GM10248 (cell line): ENCODE measurements around the gene CADPS.

Source experiments
- CTCF ChIA-PET: fragments of 300-600 bp; sonication (Branson Sonifier 250); formaldehyde crosslinking; extraction: SDS; loops from one replicate; lab custom pipeline; 2021; ENCODE audit warnings: antibody characterized with exemption; lab: Yijun Ruan, JAX
- POLR2A ChIA-PET: fragments of 350-650 bp; sonication (Branson Sonifier 250); formaldehyde crosslinking; extraction: SDS; loops from one replicate; lab custom pipeline; 2020; ENCODE audit warnings: antibody characterized with exemption; lab: Yijun Ruan, JAX
- DNase-seq: peaks from one replicate; pipeline ENCODE4 v3.0.0; 2012; ENCODE audit errors: extremely low spot score
- CTCF ChIP-seq: IDR thresholded peaks from 2 replicates; pipeline ENCODE4 v1.5.1; 2012; ENCODE audit warnings: mild to moderate bottlenecking, low read depth; ENCODE audit errors: extremely low read depth, missing control alignments, control extremely low read depth

Gene CADPS

DNA sequence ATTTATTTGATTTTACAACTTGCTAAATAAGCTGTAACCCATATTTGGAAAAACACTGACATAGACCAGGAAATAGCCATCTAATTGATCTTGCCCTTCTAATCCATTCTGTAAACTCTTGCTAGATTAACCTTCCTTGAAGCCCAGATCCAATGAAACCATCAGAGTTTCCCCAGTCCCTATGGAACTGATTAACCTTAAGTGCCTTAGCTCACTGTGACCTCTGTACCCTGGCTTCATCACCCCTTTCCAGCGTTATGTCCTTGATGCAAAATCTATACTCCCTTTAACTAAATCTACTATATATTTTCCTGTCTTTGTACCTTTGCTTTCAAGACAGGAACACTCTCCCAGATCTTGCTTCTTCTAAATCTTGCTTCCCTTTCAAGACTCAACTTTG lies 42.9 kb upstream of the CADPS start:
- ChIA-PET CTCF (no interaction called here), POLR2A (no interaction called here)
- DNase-seq, result no peak
- TF ChIP-seq CTCF, result no peak

DNA sequence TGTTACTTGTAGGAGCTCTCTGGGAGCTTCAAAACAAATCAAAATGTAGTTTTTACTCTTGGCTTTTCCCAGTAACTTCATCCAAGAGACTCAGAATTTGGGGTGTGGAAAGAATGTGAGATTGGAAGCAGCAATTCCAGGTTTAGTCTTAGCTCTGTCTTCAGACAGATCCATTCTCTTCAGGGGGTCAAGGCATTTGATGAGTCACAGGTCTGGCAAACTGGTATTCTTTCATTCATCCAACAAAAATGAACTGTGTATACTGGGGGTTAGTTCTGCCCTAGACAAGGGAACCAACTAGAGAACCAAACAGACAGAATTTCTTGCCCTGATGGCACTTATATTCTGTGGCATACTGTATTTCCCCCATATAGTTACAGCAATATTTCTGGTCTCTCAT lies 36.3 kb upstream of the CADPS start:
- POLR2A ChIA-PET, result no interaction called here
- CTCF ChIA-PET, result interaction anchor here (1.3 kb wide), 1 partner anchor 10 kb away, joined by 3 read pairs; no protein-coding TSS in a partner anchor
- TF ChIP-seq CTCF, result no peak
- DNase-seq, result no peak

DNA sequence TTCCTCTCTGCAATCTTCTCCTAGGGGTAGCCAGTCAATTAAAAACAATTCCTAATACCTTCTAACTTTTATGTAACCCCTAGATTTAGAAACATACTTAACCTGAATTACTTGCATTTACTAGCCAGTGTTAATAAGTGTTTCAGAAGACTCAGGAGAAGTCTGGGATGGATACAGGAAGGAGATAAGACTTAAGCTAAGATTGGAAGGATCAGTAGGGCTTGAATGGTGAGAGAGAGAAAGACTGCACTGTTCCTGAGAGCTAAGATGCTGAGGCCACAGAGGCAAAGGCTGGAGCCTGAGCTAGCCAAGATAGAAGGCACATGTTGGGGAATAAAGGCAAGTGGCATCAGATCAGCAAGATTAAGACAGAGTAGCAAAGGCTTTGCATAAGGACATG lies 30.1 kb upstream of the CADPS start:
- DNase-seq, result no peak
- ChIA-PET CTCF (interaction anchor here (0.6 to 1.0 kb wide), 2 partner anchors 10 to 15 kb away, joined by 3 read pairs; no protein-coding TSS in a partner anchor), POLR2A (no interaction called here)
- no peak for TF ChIP-seq CTCF

DNA sequence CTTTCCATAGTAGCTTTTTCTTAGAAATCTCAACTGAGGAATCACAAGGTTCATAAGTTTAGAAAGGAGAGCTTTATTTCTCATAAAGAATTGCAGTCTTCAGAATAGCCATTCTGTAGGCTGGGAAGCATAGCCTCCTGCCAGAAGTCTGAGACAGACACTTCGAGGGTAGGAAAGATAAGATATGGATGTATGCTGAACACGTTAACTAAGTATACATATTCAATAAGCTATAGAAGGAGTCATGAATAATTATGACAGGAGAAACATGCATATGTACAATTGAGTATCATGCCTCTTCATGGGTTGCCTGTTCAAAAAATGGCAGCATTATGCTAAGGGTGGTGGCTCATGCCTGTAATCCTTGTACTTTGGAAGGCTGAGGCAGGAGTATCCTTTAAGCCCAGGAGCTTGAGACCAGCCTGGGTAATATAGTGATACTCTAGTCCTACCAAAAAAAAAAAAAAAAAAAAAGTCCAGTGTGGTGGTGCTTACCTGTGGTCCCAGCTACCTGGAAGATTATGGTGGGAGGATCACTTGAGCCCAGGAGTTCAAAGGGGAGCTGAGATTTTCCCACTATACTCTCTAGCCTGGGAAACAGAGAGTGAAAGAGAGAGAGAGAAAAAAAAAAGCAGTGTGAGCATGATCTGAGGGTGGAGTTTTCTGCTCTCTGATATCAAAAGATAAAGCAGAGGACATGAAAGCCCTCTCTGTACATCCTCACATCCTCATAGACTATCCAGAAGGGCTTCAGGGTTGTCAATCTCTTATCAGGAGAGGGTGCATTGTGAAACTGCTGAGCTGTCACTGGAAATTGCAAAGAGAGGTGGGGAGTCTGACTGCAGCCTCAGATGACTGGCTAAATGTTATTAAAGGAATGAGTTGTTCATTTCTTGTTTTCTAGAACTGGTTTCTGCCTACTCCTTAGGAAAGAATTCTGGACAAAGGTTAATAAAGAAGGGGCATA lies 23.6 kb upstream of the CADPS start:
- ChIA-PET CTCF (interaction anchor here (1.2 to 1.9 kb wide), 2 partner anchors 11 to 40 kb away, joined by 3 to 4 read pairs; no protein-coding TSS in a partner anchor), POLR2A (no interaction called here)
- DNase-seq, result no peak
- TF ChIP-seq CTCF, result no peak

- ChIA-PET POLR2A (no interaction called here), CTCF (interaction anchor here (1.2 to 2.8 kb wide), 3 partner anchors 9 to 12 kb away, joined by 3 to 8 read pairs (median 4); no protein-coding TSS in a partner anchor)
- DNase-seq, result no peak
- TF ChIP-seq CTCF, result no peak
Observed at GRCh38 chr3:62895901-62896300, 20.7 kb upstream of the CADPS start.

DNA sequence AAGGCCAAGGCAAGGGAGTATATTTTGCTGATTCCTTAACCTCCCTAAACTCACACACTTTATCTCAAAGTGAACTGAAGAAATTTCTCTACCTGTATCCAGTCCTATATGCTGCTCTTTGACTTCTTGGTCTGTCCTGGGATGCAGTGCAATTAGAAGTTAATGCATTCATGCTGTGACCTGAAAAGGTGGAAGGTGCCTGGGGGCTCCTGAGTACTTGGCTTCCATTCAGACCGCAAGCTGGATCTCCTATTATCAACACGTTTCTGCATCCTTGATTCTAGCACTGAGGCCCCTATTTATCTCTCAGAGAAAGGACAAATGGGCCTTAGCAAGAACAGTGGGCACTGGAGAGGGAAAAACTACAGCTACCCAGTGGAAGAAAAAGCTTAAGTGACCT lies 17.7 kb upstream of the CADPS start:
- ChIA-PET POLR2A (no interaction called here), CTCF (no interaction called here)
- no peak for TF ChIP-seq CTCF
- no peak for DNase-seq
